ENCODE results near the gene DIAPH3. TPM values are rescaled to one million over a fixed set of nuclear protein-coding genes. Genes with fewer than 3 reads are reported as not detected.

Gene DIAPH3
- total and polyA plus RNA-seq, 10 donors = 0.07 to 4.1 (median 1.4) TPM

DNA sequence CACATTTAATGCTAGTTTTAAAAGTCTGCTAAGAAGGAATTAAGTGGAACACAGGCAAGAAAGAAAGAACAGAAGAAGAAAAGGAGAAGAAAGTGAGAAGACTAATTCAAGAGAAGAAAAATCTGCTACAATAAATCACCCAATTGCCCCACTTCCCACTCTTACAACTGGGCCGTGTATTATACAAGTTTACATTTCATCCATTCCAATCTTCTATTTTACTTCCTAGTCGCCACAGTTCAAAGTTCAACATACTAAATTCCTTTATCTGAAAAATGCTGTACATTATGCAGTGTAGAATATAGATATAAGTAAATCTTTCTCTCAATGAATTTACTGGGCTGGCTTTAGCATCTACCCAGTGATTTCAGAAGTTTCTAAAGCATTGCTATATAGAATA, 328.2 kb downstream of the DIAPH3 start:
- H3K9me3 ChIP-seq = no peaks in the 10 kb centered on the region
- H3K4me1 ChIP-seq = no peaks in the 10 kb centered on the region
- no peaks in the 10 kb centered on the region for H3K27me3 ChIP-seq (replicated peaks in 1 of 7)
- no peak overlapping the region for H3K27ac ChIP-seq
- no peaks in the 10 kb centered on the region for H3K36me3 ChIP-seq
- H3K4me3 ChIP-seq = no peak overlapping the region
- intact Hi-C loops (cut with DNase I; ENCODE audit: low total_unique reads) = no loop called here
- TF ChIP-seq, protein P1, sequence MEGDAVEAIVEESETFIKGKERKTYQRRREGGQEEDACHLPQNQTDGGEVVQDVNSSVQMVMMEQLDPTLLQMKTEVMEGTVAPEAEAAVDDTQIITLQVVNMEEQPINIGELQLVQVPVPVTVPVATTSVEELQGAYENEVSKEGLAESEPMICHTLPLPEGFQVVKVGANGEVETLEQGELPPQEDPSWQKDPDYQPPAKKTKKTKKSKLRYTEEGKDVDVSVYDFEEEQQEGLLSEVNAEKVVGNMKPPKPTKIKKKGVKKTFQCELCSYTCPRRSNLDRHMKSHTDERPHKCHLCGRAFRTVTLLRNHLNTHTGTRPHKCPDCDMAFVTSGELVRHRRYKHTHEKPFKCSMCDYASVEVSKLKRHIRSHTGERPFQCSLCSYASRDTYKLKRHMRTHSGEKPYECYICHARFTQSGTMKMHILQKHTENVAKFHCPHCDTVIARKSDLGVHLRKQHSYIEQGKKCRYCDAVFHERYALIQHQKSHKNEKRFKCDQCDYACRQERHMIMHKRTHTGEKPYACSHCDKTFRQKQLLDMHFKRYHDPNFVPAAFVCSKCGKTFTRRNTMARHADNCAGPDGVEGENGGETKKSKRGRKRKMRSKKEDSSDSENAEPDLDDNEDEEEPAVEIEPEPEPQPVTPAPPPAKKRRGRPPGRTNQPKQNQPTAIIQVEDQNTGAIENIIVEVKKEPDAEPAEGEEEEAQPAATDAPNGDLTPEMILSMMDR (IDR thresholded peaks at IDR 0.05 in 8 of 11, conservative IDR thresholded peaks at IDR 0.05 in 3 of 11) = no peak
- TF ChIP-seq POLR2A (IDR thresholded peaks at IDR 0.05) (no peak), POLR2AphosphoS5 (IDR thresholded peaks at IDR 0.05) (no peak)
- DNase-seq = no peak
- 78 to 95% (median 87%) methylated on average over 2 of the region's 2 CpGs for WGBS, 5 donors

GRCh38 chr13:59834801-59835200, 328.9 kb downstream of the DIAPH3 start:
- no peak for DNase-seq
- H3K4me3 ChIP-seq = no peak overlapping the region
- intact Hi-C loops (cut with DNase I; ENCODE audit: low total_unique reads) = no loop called here
- H3K27me3 ChIP-seq (replicated peaks in 1 of 7) = no peaks in the 10 kb centered on the region
- no peaks in the 10 kb centered on the region for H3K36me3 ChIP-seq
- H3K9me3 ChIP-seq = no peaks in the 10 kb centered on the region
- TF ChIP-seq, protein P1 (IDR thresholded peaks at IDR 0.05 in 8 of 11, conservative IDR thresholded peaks at IDR 0.05 in 3 of 11) = no peak
- TF ChIP-seq POLR2AphosphoS5 (IDR thresholded peaks at IDR 0.05) = no peak
- TF ChIP-seq POLR2A (IDR thresholded peaks at IDR 0.05) = no peak
- H3K27ac ChIP-seq = no peak overlapping the region
- H3K4me1 ChIP-seq = no peaks in the 10 kb centered on the region

GRCh38 chr13:59829690-59830089, 334.0 kb downstream of the DIAPH3 start:
- Histone ChIP-seq H3K9me3 (no peaks in the 10 kb centered on the region), H3K27me3 (replicated peaks in 1 of 7) (no peaks in the 10 kb centered on the region), H3K4me3 (no peak overlapping the region), H3K27ac (no peak overlapping the region), H3K36me3 (no peaks in the 10 kb centered on the region), H3K4me1 (no peaks in the 10 kb centered on the region)
- DNase-seq = no peak
- intact Hi-C loops (cut with DNase I; ENCODE audit: low total_unique reads) = no loop called here
- TF ChIP-seq POLR2A (IDR thresholded peaks at IDR 0.05) = no peak
- TF ChIP-seq POLR2AphosphoS5 (IDR thresholded peaks at IDR 0.05) = no peak

DNA sequence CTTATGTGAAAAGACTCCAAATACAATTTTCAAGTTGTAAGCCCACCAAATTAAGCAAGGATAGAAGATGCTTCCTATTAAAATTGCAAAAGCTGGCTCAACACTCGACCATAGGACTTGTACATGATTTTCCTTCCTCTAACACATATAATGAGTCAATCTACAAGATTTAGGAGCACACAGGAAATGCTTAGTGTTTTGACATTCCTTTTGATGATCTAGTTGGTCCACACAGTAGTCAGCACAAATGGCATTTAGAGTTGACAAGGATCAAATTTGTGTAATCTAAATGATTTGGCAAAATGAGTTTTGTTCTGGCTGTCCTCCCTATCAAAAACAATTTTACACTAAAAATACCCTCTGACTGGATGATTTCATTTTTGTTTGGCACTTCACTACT, 340.2 kb downstream of the DIAPH3 start:
- no peak for DNase-seq
- H3K36me3 ChIP-seq = no peaks in the 10 kb centered on the region
- no peaks in the 10 kb centered on the region for H3K27me3 ChIP-seq (replicated peaks in 1 of 7)
- H3K4me1 ChIP-seq = no peaks in the 10 kb centered on the region
- 29 to 55% (median 42%) methylated on average over 1 of the region's 1 CpG for WGBS, 5 donors
- no peak overlapping the region for H3K27ac ChIP-seq
- H3K9me3 ChIP-seq = no peaks in the 10 kb centered on the region
- no peak for TF ChIP-seq POLR2A (IDR thresholded peaks at IDR 0.05)
- no peak for TF ChIP-seq POLR2AphosphoS5 (IDR thresholded peaks at IDR 0.05)
- TF ChIP-seq, protein P1 (IDR thresholded peaks at IDR 0.05 in 8 of 11, conservative IDR thresholded peaks at IDR 0.05 in 3 of 11) = no peak
- H3K4me3 ChIP-seq = no peak overlapping the region
- intact Hi-C loops (cut with DNase I; ENCODE audit: low total_unique reads) = no loop called here

DNA sequence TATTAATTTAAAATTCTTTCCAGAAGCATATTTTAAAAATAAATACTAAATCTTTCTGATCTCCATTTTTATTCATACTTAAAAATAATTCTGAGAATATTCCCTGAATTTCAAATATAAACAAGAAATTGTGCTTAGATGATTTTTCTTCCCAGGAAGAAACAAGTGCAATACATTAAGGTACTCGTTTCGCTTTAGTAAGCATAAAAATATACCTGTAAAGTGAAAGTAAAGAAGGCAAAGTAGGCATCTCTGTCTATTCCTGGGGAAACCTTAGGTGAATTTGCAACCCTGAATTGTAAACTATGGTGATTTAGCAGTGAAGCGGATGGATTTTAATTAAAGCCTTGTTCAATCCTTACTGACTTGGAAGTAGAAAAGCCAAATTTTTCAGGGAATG, 354.2 kb downstream of the DIAPH3 start:
- 94 to 95% (median 95%) methylated on average over 3 of the region's 3 CpGs for WGBS, 5 donors
- TF ChIP-seq, protein P1 (IDR thresholded peaks at IDR 0.05 in 8 of 11, conservative IDR thresholded peaks at IDR 0.05 in 3 of 11) = no peak
- no peak for TF ChIP-seq POLR2AphosphoS5 (IDR thresholded peaks at IDR 0.05)
- TF ChIP-seq POLR2A (IDR thresholded peaks at IDR 0.05) = no peak
- Histone ChIP-seq H3K27ac (no peak overlapping the region), H3K36me3 (no peaks in the 10 kb centered on the region), H3K4me1 (no peaks in the 10 kb centered on the region), H3K9me3 (no peaks in the 10 kb centered on the region), H3K27me3 (replicated peaks in 1 of 7) (no peaks in the 10 kb centered on the region), H3K4me3 (no peak overlapping the region)
- no peak for DNase-seq
- intact Hi-C loops (cut with DNase I; ENCODE audit: low total_unique reads) = no loop called here

Measured in spleen (tissue), 11 donors.